ENCODE measurements around the gene AGBL3.

- TF ChIP-seq CTCF (IDR thresholded peaks at IDR 0.05) (no peak), EZH2phosphoT487 (IDR thresholded peaks at IDR 0.05) (no peak), EZH2 (IDR thresholded peaks at IDR 0.05) (no peak)
These were observed 9.8 kb downstream of the AGBL3 start for GRCh38 chr7:134996097-134996550.
